Progenitor cell of endocrine pancreas (in vitro differentiated cells): ENCODE results near the gene DUS1L. TPM values are rescaled to one million over a fixed set of nuclear protein-coding genes. Genes with fewer than 3 reads are reported as not detected.

ENCODE experiments used
- DNase-seq: peaks from one replicate; pipeline ENCODE4 v3.0.0; 2021; ENCODE audit warnings: low spot score; ENCODE audit not compliant: unreplicated experiment
- H3K27ac Mint-ChIP-seq: 2 replicates; pipeline ENCODE4 v1.8.0; 2021; ENCODE audit warnings: mild to moderate bottlenecking, moderate library complexity, mixed read lengths
- H3K27me3 Mint-ChIP-seq: 2 replicates; pipeline ENCODE4 v1.8.0; 2021; ENCODE audit warnings: mixed read lengths
- H3K36me3 Mint-ChIP-seq: 2 replicates; pipeline ENCODE4 v1.8.0; 2022; ENCODE audit warnings: mixed read lengths; ENCODE audit not compliant: insufficient read depth
- H3K4me1 Mint-ChIP-seq: 2 replicates; pipeline ENCODE4 v1.8.0; 2021; ENCODE audit warnings: low read depth, mixed read lengths
- H3K4me3 Mint-ChIP-seq: 2 replicates; pipeline ENCODE4 v1.8.0; 2021; ENCODE audit warnings: low read depth, mild to moderate bottlenecking, moderate library complexity, mixed read lengths
- H3K9me3 Mint-ChIP-seq: 2 replicates; pipeline ENCODE4 v1.8.0; 2021; ENCODE audit warnings: low read depth, mixed read lengths
- CTCF ChIP-seq: fragments of 200-600 bp; sonication (generic); IDR thresholded peaks from one replicate; pipeline ENCODE4 v1.5.0; 2021; ENCODE audit warnings: antibody characterized with exemption, mild to moderate bottlenecking; ENCODE audit not compliant: unreplicated experiment
- total RNA-seq: library from RNA; stranded (reverse); gene quantifications from 2 replicates; pipeline ENCODE4 v1.2.1, GENCODE V29; 2021

DUS1L gene
- total RNA-seq, 1 donor from 2014 or later: 93.8 TPM

GRCh38 chr17:82083009-82083408, 17.4 kb upstream of the DUS1L start:
- no peak for DNase-seq
- Mint-ChIP-seq H3K4me1 (no peaks in the 10 kb centered on the region), H3K27me3 (no peaks in the 10 kb centered on the region), H3K27ac (no peak overlapping the region), H3K36me3 (peaks cover 6% of the 10 kb centered on the region), H3K9me3 (no peaks in the 10 kb centered on the region), H3K4me3 (no peak overlapping the region)
- TF ChIP-seq CTCF: no peak

- Mint-ChIP-seq H3K27me3 (no peaks in the 10 kb centered on the region), H3K36me3 (peaks cover 6% of the 10 kb centered on the region), H3K27ac (no peak overlapping the region), H3K4me3 (no peak overlapping the region), H3K9me3 (no peaks in the 10 kb centered on the region), H3K4me1 (no peaks in the 10 kb centered on the region)
- no peak for DNase-seq
- no peak for TF ChIP-seq CTCF
These were observed 16.9 kb upstream of the DUS1L start for GRCh38 chr17:82082456-82082855.

- no peak overlapping the region for H3K27ac Mint-ChIP-seq
- H3K36me3 Mint-ChIP-seq: peaks cover 6% of the 10 kb centered on the region
- H3K9me3 Mint-ChIP-seq: no peaks in the 10 kb centered on the region
- H3K4me1 Mint-ChIP-seq: no peaks in the 10 kb centered on the region
- H3K4me3 Mint-ChIP-seq: no peak overlapping the region
- no peak for TF ChIP-seq CTCF
- DNase-seq: no peak
- no peaks in the 10 kb centered on the region for H3K27me3 Mint-ChIP-seq
These were observed 16.4 kb upstream of the DUS1L start for GRCh38 chr17:82081966-82082365.

GRCh38 chr17:82081546-82081945, 15.9 kb upstream of the DUS1L start:
- H3K36me3 Mint-ChIP-seq: peaks cover 6% of the 10 kb centered on the region
- no peak for DNase-seq

GRCh38 chr17:82080789-82081464, 15.3 kb upstream of the DUS1L start:
- Mint-ChIP-seq H3K4me1 (no peaks in the 10 kb centered on the region), H3K9me3 (no peaks in the 10 kb centered on the region), H3K4me3 (no peak overlapping the region), H3K36me3 (peaks cover 6% of the 10 kb centered on the region), H3K27ac (no peak overlapping the region), H3K27me3 (no peaks in the 10 kb centered on the region)
- TF ChIP-seq CTCF: no peak
- no peak for DNase-seq

More at GRCh38 chr17:82081546-82081945, 15.9 kb upstream of the DUS1L start:
- no peak for TF ChIP-seq CTCF
- Mint-ChIP-seq H3K9me3 (no peaks in the 10 kb centered on the region), H3K27ac (no peak overlapping the region), H3K4me3 (no peak overlapping the region), H3K27me3 (no peaks in the 10 kb centered on the region), H3K4me1 (no peaks in the 10 kb centered on the region)
